Activated T-cell treated with anti-CD3 and anti-CD28 coated beads for 1 hour (primary cell): ENCODE data around the gene DUSP7.
A peak's percentile ranks its signal among the peaks of the same experiment; 100 is the strongest.

Experiments used
- DNase-seq: peaks from one replicate; pipeline ENCODE4 v3.0.0-alpha.2; 2020; ENCODE audit warnings: low read depth

DUSP7 gene

GRCh38 chr3:52006017-52006819 is 50.2 kb downstream of the DUSP7 start:
- DNase-seq: no peak

- DNase-seq: no peak
These were observed 50.8 kb downstream of the DUSP7 start for GRCh38 chr3:52005571-52005986.

GRCh38 chr3:52004906-52005395 is 51.4 kb downstream of the DUSP7 start:
- DNase-seq: no peak

GRCh38 chr3:52004163-52004787 is 52.1 kb downstream of the DUSP7 start:
- no peak for DNase-seq

GRCh38 chr3:52002748-52003147 is 53.6 kb downstream of the DUSP7 start:
- no peak for DNase-seq

- peak; percentile 80 for DNase-seq
These were observed 54.9 kb downstream of the DUSP7 start for GRCh38 chr3:52001443-52001974.

GRCh38 chr3:51999846-52000245 is 56.5 kb downstream of the DUSP7 start:
- no peak for DNase-seq
